Chondrocyte (in vitro differentiated cells): Measurements from ENCODE around the gene ADGRV1. TPM values are rescaled to one million over a fixed set of nuclear protein-coding genes. Genes with fewer than 3 reads are reported as not detected.

Experiments used
- DNase-seq: peaks from one replicate; pipeline ENCODE4 v3.0.0; 2021; ENCODE audit warnings: mixed read lengths, low spot score
- H3K27ac Mint-ChIP-seq: one replicate; pipeline ENCODE4 v1.8.0; 2021; ENCODE audit warnings: mild to moderate bottlenecking, moderate library complexity, mixed read lengths; ENCODE audit not compliant: unreplicated experiment
- H3K27me3 Mint-ChIP-seq: 2 replicates; pipeline ENCODE4 v1.8.0; 2021; ENCODE audit warnings: low read depth, mixed read lengths
- H3K36me3 Mint-ChIP-seq: 2 replicates; pipeline ENCODE4 v1.8.0; 2021; ENCODE audit warnings: low read depth, mixed read lengths
- H3K4me1 Mint-ChIP-seq: 2 replicates; pipeline ENCODE4 v1.8.0; 2021; ENCODE audit warnings: low read depth, mild to moderate bottlenecking, mixed read lengths
- H3K4me3 Mint-ChIP-seq: one replicate; pipeline ENCODE4 v1.8.0; 2021; ENCODE audit warnings: mild to moderate bottlenecking, moderate library complexity, mixed read lengths; ENCODE audit not compliant: unreplicated experiment
- H3K9me3 Mint-ChIP-seq: 2 replicates; pipeline ENCODE4 v1.8.0; 2021; ENCODE audit warnings: low read depth, mixed read lengths
- total RNA-seq: library from RNA; stranded (reverse); gene quantifications from 3 replicates; pipeline ENCODE4 v1.2.1, GENCODE V29; 2021
- TF ChIP-seq, protein P1 (sequence below): fragments of 200-600 bp; sonication (generic); IDR thresholded peaks from 2 replicates; pipeline ENCODE4 v1.5.0; 2021; ENCODE audit warnings: antibody characterized with exemption, mild to moderate bottlenecking, moderate library complexity

ADGRV1 gene
- total RNA-seq, 1 donor from 2014 or later = 1.5 TPM

DNA sequence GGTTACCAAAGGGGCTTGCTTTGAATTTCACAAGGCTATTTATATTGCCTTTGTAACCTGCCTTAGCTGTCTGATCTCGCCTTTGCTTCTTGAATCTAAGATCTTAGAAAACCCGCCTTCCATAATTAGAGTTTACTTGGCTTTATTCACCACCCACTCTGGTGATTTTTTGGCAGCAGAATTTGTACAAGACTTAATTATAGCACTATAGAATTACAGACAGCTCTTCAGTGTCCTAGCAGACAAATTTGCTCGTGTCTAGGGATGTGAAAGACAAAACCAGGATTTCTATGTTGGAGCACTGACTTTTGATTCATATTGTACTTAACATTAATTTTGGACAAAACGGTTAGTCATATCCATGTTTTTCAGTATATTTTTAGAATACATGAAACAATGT lies 306.6 kb downstream of the ADGRV1 start:
- H3K9me3 Mint-ChIP-seq = no peaks in the 10 kb centered on the region
- no peak for DNase-seq
- H3K36me3 Mint-ChIP-seq = no peaks in the 10 kb centered on the region
- peaks cover 3% of the 10 kb centered on the region for H3K27me3 Mint-ChIP-seq
- H3K27ac Mint-ChIP-seq = no peak overlapping the region
- H3K4me3 Mint-ChIP-seq = no peak overlapping the region
- peaks cover 3% of the 10 kb centered on the region for H3K4me1 Mint-ChIP-seq
- TF ChIP-seq, protein P1, sequence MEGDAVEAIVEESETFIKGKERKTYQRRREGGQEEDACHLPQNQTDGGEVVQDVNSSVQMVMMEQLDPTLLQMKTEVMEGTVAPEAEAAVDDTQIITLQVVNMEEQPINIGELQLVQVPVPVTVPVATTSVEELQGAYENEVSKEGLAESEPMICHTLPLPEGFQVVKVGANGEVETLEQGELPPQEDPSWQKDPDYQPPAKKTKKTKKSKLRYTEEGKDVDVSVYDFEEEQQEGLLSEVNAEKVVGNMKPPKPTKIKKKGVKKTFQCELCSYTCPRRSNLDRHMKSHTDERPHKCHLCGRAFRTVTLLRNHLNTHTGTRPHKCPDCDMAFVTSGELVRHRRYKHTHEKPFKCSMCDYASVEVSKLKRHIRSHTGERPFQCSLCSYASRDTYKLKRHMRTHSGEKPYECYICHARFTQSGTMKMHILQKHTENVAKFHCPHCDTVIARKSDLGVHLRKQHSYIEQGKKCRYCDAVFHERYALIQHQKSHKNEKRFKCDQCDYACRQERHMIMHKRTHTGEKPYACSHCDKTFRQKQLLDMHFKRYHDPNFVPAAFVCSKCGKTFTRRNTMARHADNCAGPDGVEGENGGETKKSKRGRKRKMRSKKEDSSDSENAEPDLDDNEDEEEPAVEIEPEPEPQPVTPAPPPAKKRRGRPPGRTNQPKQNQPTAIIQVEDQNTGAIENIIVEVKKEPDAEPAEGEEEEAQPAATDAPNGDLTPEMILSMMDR = no peak

DNA sequence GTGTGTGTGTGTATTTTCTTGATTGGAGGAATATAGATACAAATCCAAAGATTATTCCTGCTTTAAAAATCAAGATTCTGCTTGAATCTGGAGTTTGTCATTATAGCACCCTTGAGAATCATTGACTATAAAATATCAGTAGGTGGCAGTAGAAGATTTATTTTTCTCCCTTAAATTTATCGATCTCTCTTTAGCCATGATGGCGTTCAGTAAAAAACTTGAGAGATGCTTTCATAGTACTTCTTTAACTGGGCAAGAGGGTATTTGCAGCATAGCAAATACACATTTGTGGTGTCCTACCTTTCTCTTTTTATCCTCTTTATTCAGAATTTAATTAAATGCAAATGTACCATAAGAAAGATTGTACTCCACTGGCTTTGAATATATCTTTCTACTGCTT lies 307.7 kb downstream of the ADGRV1 start:
- no peak for DNase-seq
- H3K9me3 Mint-ChIP-seq = no peaks in the 10 kb centered on the region
- H3K27ac Mint-ChIP-seq = no peak overlapping the region
- no peak overlapping the region for H3K4me3 Mint-ChIP-seq
- H3K27me3 Mint-ChIP-seq = peaks cover 3% of the 10 kb centered on the region
- H3K4me1 Mint-ChIP-seq = peaks cover 3% of the 10 kb centered on the region
- TF ChIP-seq, protein P1 = peak; percentile 86
- H3K36me3 Mint-ChIP-seq = no peaks in the 10 kb centered on the region

DNA sequence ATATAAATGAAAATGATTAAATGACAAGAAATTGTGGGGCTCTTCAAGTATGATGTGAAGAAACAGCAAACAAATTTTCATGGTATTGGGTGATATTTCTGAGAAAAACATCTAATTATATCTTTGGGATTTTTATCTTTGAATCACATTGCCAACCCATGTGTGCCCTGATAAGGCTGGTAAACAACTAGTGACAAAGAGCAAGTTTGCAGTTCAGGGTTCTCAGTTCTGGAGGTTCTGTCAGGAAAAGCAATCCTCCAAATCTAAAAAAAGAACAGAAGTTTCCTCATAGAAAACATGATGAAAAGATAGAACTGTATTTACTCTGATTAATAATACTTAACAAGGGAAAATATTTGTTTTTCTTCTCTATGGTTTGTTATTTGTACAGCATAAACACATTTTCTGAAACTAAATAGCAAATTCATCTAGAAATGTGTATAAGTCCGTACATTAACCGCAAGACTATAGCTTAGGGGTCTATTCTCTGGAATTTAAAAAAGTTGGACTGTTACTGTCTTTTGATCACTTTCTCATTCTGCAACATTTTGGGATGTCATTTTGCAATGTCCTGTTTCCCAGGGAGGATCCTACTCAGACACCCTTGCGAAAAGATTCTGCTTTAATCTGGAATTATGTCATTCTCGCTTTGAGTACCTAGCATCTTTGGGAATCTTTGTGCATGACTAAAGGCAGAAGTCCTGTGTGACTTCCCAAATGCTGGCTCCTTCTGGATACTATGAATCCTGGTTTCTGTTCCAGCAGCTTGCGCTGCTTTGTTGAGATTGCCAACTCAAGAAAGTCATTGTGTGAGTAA lies 308.5 kb downstream of the ADGRV1 start:
- H3K4me1 Mint-ChIP-seq = peaks cover 3% of the 10 kb centered on the region
- DNase-seq = no peak
- no peaks in the 10 kb centered on the region for H3K36me3 Mint-ChIP-seq
- H3K9me3 Mint-ChIP-seq = no peaks in the 10 kb centered on the region
- no peak overlapping the region for H3K27ac Mint-ChIP-seq
- H3K27me3 Mint-ChIP-seq = peaks cover 3% of the 10 kb centered on the region
- H3K4me3 Mint-ChIP-seq = no peak overlapping the region
- TF ChIP-seq, protein P1 = no peak

DNA sequence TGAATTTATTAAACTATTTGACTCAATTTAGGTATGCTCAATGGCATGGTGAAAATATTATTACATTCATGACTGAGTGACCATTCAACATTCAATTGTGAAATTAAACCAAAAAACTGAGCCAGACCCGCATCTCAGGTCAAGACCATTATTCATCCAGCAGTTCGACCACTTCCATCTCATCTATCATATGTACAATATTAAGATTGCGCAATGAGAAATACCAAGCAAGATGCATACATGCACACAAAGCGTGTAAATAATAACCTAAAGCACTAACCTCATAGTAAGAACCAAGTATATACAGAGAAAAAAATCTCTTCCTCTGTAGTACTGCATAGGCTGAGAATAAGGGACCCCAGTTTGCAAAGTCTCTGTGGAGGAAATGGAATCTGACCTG lies 310.2 kb downstream of the ADGRV1 start:
- H3K36me3 Mint-ChIP-seq = no peaks in the 10 kb centered on the region
- TF ChIP-seq, protein P1 = no peak
- H3K9me3 Mint-ChIP-seq = no peaks in the 10 kb centered on the region
- DNase-seq = no peak
- no peak overlapping the region for H3K4me3 Mint-ChIP-seq
- peaks cover 3% of the 10 kb centered on the region for H3K4me1 Mint-ChIP-seq
- H3K27ac Mint-ChIP-seq = no peak overlapping the region
- H3K27me3 Mint-ChIP-seq = peaks cover 4% of the 10 kb centered on the region

DNA sequence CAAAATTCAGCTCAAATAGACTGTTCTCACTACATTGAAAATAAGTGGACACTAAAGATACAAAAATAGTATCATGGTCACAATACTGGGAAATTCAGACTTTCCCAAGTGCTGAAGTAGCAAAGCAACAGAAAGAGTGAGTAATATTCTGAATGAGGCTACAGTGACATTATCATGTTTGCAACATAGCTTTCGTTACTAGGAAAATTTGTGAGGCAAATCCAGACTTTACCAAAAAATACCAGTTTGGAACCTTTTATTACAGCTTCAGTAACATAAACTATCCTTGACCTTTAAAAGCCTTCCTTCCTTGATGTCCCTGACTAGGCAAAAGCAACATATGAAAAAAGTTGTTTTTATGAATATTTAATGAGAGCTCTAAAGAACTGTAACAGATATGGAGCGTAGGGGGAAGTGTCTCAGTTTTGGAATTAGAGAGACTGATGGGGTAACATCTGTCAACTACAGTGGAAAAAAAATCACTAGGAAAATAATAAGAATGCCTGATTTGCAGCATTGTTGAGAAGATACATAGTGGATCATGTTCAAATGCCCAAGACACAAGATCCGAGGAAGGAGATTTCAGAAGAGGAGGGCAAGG lies 312.9 kb downstream of the ADGRV1 start:
- Mint-ChIP-seq H3K9me3 (no peaks in the 10 kb centered on the region), H3K4me1 (peaks cover under 1% of the 10 kb centered on the region), H3K27me3 (peaks cover 8% of the 10 kb centered on the region), H3K27ac (no peak overlapping the region), H3K4me3 (no peak overlapping the region), H3K36me3 (no peaks in the 10 kb centered on the region)
- TF ChIP-seq, protein P1 = no peak
- DNase-seq = no peak
